DOHH2 (cell line): ENCODE data around the gene CCDC85C.

Experiments used
- H3F3A ChIP-seq: fragments of 200-600 bp; sonication (generic), shearing (Covaris generic); 2 replicates; pipeline ENCODE4 v1.6.0; 2016; ENCODE audit warnings: antibody characterized with exemption, mild to moderate bottlenecking; ENCODE audit not compliant: control insufficient read depth, insufficient read depth
- H3K27ac ChIP-seq: fragments of 200-600 bp; sonication (generic); 2 replicates; pipeline ENCODE4 v1.5.1; 2014; ENCODE audit warnings: low read depth, mild to moderate bottlenecking, low read length, moderate library complexity
- H3K27me3 ChIP-seq: fragments of 200-600 bp; sonication (generic); 2 replicates; pipeline ENCODE4 v1.6.1; 2014; ENCODE audit warnings: mild to moderate bottlenecking, low read length, mixed read lengths; ENCODE audit not compliant: control insufficient read depth
- H3K36me3 ChIP-seq: fragments of 200-600 bp; sonication (generic); 2 replicates; pipeline ENCODE4 v1.6.1; 2014; ENCODE audit warnings: mild to moderate bottlenecking, low read length, moderate library complexity, mixed read lengths; ENCODE audit not compliant: control insufficient read depth
- H3K4me1 ChIP-seq: fragments of 200-600 bp; sonication (generic); 2 replicates; pipeline ENCODE4 v1.6.1; 2014; ENCODE audit warnings: mild to moderate bottlenecking, low read length, mixed read lengths; ENCODE audit not compliant: control insufficient read depth
- H3K4me2 ChIP-seq: fragments of 200-600 bp; sonication (generic); 2 replicates; pipeline ENCODE4 v1.6.0; 2014; ENCODE audit warnings: mild to moderate bottlenecking, low read length, moderate library complexity
- H3K4me3 ChIP-seq: fragments of 200-600 bp; sonication (generic); 2 replicates; pipeline ENCODE4 v1.5.1; 2014; ENCODE audit warnings: mild to moderate bottlenecking, low read length, mixed read lengths
- H3K79me2 ChIP-seq: fragments of 200-600 bp; sonication (generic); 2 replicates; pipeline ENCODE4 v1.6.1; 2014; ENCODE audit warnings: mild to moderate bottlenecking, low read length, mixed read lengths; ENCODE audit not compliant: control insufficient read depth
- H3K9me2 ChIP-seq: fragments of 200-600 bp; sonication (generic); replicated peaks from 2 replicates; pipeline ENCODE4 v1.6.1; 2014; ENCODE audit warnings: mild to moderate bottlenecking, low read length, mixed read lengths; ENCODE audit not compliant: control insufficient read depth
- H3K9me3 ChIP-seq: fragments of 200-600 bp; sonication (generic); 2 replicates; pipeline ENCODE4 v1.6.1; 2014; ENCODE audit warnings: antibody characterized with exemption, low read length, mixed read lengths; ENCODE audit not compliant: control insufficient read depth, insufficient read depth
- H4K20me1 ChIP-seq: fragments of 200-600 bp; sonication (generic); 2 replicates; pipeline ENCODE4 v1.6.0; 2014; ENCODE audit warnings: low read depth, mild to moderate bottlenecking, antibody characterized with exemption, low read length, moderate library complexity; ENCODE audit not compliant: control insufficient read depth, insufficient read depth
- EZH2phosphoT487 ChIP-seq: fragments of 200-600 bp; sonication (generic); IDR thresholded peaks from 2 replicates; pipeline ENCODE4 v1.6.1; 2017; ENCODE audit warnings: borderline replicate concordance, mild to moderate bottlenecking, antibody characterized with exemption, low read length, moderate library complexity, mixed read lengths
- TF ChIP-seq, protein P1 (sequence below): fragments of 200-600 bp; sonication (generic); IDR thresholded peaks from one replicate; pipeline ENCODE4 v1.5.1; 2014; ENCODE audit warnings: antibody characterized with exemption, mild to moderate bottlenecking, low read depth, low read length; ENCODE audit not compliant: poor library complexity, severe bottlenecking

CCDC85C gene

DNA sequence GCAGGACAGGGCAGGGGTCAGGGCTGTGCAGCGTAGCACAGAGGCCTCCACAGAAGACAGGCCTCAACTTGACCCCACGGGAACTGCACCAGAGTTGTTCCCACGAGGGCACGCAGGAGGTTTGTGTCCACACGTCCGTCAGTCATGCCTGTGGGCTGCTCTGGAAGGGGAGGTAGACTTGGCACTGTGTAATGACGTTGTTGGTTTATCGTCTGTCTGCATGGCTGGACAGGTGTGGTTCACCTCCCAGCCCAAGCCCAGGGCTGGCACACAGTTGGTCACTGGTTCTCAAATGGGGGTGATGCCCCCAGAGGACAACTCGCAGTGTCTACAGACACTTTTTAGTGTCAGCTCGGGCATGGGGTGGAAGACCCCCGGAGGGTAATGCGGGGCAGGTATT lies 77.0 kb downstream of the CCDC85C start:
- Histone ChIP-seq H3K27me3 (no peaks in the 10 kb centered on the region), H3K36me3 (no peaks in the 10 kb centered on the region), H3K4me1 (no peaks in the 10 kb centered on the region), H4K20me1 (no peaks in the 10 kb centered on the region), H3K4me3 (no peak overlapping the region), H3K4me2 (no peak overlapping the region), H3K79me2 (no peaks in the 10 kb centered on the region), H3F3A (no peaks in the 10 kb centered on the region), H3K27ac (no peak overlapping the region), H3K9me2 (no peaks in the 10 kb centered on the region), H3K9me3 (no peaks in the 10 kb centered on the region)
- no peak for TF ChIP-seq EZH2phosphoT487
- TF ChIP-seq, protein P1, sequence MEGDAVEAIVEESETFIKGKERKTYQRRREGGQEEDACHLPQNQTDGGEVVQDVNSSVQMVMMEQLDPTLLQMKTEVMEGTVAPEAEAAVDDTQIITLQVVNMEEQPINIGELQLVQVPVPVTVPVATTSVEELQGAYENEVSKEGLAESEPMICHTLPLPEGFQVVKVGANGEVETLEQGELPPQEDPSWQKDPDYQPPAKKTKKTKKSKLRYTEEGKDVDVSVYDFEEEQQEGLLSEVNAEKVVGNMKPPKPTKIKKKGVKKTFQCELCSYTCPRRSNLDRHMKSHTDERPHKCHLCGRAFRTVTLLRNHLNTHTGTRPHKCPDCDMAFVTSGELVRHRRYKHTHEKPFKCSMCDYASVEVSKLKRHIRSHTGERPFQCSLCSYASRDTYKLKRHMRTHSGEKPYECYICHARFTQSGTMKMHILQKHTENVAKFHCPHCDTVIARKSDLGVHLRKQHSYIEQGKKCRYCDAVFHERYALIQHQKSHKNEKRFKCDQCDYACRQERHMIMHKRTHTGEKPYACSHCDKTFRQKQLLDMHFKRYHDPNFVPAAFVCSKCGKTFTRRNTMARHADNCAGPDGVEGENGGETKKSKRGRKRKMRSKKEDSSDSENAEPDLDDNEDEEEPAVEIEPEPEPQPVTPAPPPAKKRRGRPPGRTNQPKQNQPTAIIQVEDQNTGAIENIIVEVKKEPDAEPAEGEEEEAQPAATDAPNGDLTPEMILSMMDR, result no peak

DNA sequence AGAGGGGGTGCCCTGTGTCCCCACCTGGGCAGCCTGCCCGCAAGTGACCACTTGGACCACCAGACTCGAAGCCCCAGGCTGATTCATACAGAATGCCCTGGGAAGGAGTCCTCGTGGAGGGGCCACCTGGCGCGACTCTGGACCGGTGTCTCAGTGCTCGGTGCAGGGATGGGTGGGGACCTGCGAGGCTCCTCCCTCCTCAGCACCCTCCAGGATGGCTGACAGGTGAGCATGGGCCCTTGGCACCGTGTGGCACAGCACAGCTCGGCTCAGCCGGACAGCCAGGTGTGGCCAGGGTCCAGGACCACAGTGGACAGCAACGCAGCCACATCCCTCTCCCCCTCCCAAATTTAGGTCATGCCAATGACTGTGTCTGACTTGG lies 78.3 kb downstream of the CCDC85C start:
- Histone ChIP-seq H3K4me1 (no peaks in the 10 kb centered on the region), H3K9me3 (no peaks in the 10 kb centered on the region), H3K27me3 (no peaks in the 10 kb centered on the region), H3K4me3 (no peak overlapping the region), H3K79me2 (no peaks in the 10 kb centered on the region), H4K20me1 (no peaks in the 10 kb centered on the region), H3K27ac (no peak overlapping the region), H3K36me3 (no peaks in the 10 kb centered on the region), H3K9me2 (no peaks in the 10 kb centered on the region), H3F3A (no peaks in the 10 kb centered on the region), H3K4me2 (no peak overlapping the region)
- no peak for TF ChIP-seq EZH2phosphoT487
- TF ChIP-seq, protein P1, result no peak

DNA sequence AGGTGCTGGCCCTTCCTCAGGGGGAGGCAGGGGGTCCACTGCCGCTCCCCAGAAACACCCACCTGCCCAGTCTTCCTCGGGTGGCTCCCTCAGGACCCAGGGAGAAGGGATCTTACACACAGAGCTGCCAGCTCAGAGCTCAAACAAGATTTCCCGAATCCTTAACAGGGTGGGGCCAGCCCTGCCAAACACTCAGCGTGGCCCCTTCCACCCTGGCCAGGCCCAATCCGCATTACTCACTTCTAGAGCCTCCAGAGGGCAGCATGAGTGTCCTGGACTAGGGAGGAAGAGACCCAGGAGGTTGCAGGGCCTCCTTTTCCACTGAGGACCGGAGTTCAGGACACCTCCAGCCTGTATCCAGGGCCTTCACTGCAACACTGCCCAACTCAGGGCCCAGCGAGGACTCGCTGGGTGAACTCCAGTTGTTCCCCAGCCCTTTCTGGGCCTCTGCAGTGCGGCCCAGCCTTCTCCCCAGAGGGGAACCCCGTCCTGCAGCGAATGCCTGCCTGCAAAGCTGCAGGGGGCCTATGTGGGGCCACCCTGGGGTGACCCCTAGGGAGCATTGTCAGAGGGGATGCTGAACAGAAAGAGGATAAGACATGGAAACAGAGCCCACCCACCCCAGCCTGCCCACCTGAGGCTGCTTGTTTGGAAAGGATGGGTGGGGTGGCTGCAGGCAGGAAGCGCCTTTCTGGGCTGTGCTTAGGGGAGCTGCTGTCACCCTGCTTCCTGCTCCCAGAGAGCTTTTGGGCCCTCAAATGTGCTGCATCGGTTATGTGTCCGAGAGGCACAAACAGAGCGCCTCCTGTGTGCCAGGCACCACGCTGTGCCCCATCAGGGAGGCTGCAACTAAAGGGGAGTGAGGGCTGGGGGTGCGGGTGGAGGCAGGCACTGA lies 79.0 kb downstream of the CCDC85C start:
- Histone ChIP-seq H3F3A (no peaks in the 10 kb centered on the region), H4K20me1 (no peaks in the 10 kb centered on the region), H3K4me2 (no peak overlapping the region), H3K9me3 (no peaks in the 10 kb centered on the region), H3K9me2 (no peaks in the 10 kb centered on the region), H3K4me1 (no peaks in the 10 kb centered on the region), H3K36me3 (no peaks in the 10 kb centered on the region), H3K27me3 (no peaks in the 10 kb centered on the region), H3K4me3 (no peak overlapping the region), H3K79me2 (no peaks in the 10 kb centered on the region), H3K27ac (no peak overlapping the region)
- TF ChIP-seq EZH2phosphoT487, result no peak
- TF ChIP-seq, protein P1, result no peak
